SK-N-SH treated with all-trans-retinoic acid at 6 μM for 48 hours (cell line): ENCODE measurements around the gene GABBR2.
"Not testable (repeated sequence)": the region's sequence is repeated elsewhere in the genome, so short reads cannot be mapped to it uniquely, and the experiment has no call there.

Source experiments
- ATAC-seq: fragments of 200-7000 bp; cut with Tn5 transposase; 3 replicates; pipeline ENCODE4 v1.9.1; 2020; ENCODE audit warnings: mild to moderate bottlenecking, moderate library complexity
- ARNTL ChIP-seq: fragments of 450-650 bp; formaldehyde crosslinking; IDR thresholded peaks from 2 replicates; pipeline ENCODE4 v1.5.0; 2020; ENCODE audit warnings: low read depth, mild to moderate bottlenecking, moderate library complexity, borderline replicate concordance
- BACH2 ChIP-seq: fragments of 250-450 bp; sonication (Bioruptor Pico); IDR thresholded peaks from 2 replicates; pipeline ENCODE4 v1.9.0; 2021; ENCODE audit warnings: mild to moderate bottlenecking, borderline replicate concordance
- CREB5 ChIP-seq: fragments of 250-450 bp; sonication (Bioruptor Pico); IDR thresholded peaks from 2 replicates; pipeline ENCODE4 v1.5.1; 2020; ENCODE audit warnings: low read depth, mild to moderate bottlenecking, moderate library complexity
- CSDC2 ChIP-seq: fragments of 250-450 bp; sonication (Bioruptor Pico); IDR thresholded peaks from 2 replicates; pipeline ENCODE4 v1.5.0; 2020; ENCODE audit warnings: mild to moderate bottlenecking, moderate library complexity
- ISL1 ChIP-seq: fragments of 250-450 bp; sonication (Bioruptor Pico); IDR thresholded peaks from 2 replicates; pipeline ENCODE4 v2.1.2; 2022; ENCODE audit warnings: mild to moderate bottlenecking, moderate library complexity
- OSR1 ChIP-seq: fragments of 250-450 bp; sonication (Bioruptor Pico); IDR thresholded peaks from 2 replicates; pipeline ENCODE4 v1.8.0; 2022; ENCODE audit warnings: moderate library complexity, mild to moderate bottlenecking, inconsistent platforms
- PATZ1 ChIP-seq: fragments of 250-450 bp; sonication (Bioruptor Pico); IDR thresholded peaks from 2 replicates; pipeline ENCODE4 v1.8.0; 2020; ENCODE audit warnings: mild to moderate bottlenecking, moderate library complexity, borderline replicate concordance
- PPARA ChIP-seq: fragments of 250-450 bp; sonication (Bioruptor Pico); IDR thresholded peaks from 2 replicates; pipeline ENCODE4 v1.5.0; 2020; ENCODE audit warnings: mild to moderate bottlenecking, borderline replicate concordance
- RARB ChIP-seq: fragments of 250-450 bp; sonication (Bioruptor Pico); IDR thresholded peaks from 2 replicates; pipeline ENCODE4 v1.8.0; 2021; ENCODE audit warnings: mild to moderate bottlenecking, moderate library complexity
- SNAI2 ChIP-seq: fragments of 250-450 bp; sonication (Bioruptor Pico); IDR thresholded peaks from 2 replicates; pipeline ENCODE4 v1.5.0; 2020; ENCODE audit warnings: mild to moderate bottlenecking, moderate library complexity
- TCF4 ChIP-seq: fragments of 250-450 bp; sonication (Bioruptor Pico); IDR thresholded peaks from 2 replicates; pipeline ENCODE4 v1.8.0; 2021; ENCODE audit warnings: mild to moderate bottlenecking, moderate library complexity, borderline replicate concordance
- TOX ChIP-seq: fragments of 250-450 bp; sonication (Bioruptor Pico); IDR thresholded peaks from 2 replicates; pipeline ENCODE4 v1.8.0; 2021; ENCODE audit warnings: mild to moderate bottlenecking, moderate library complexity, borderline replicate concordance
- TSHZ2 ChIP-seq: fragments of 250-450 bp; sonication (Bioruptor Pico); IDR thresholded peaks from 2 replicates; pipeline ENCODE4 v1.5.0; 2020; ENCODE audit warnings: mild to moderate bottlenecking, moderate library complexity
- ZC3H10 ChIP-seq: fragments of 250-450 bp; sonication (Bioruptor Pico); IDR thresholded peaks from 2 replicates; pipeline ENCODE4 v1.5.1; 2021; ENCODE audit warnings: mild to moderate bottlenecking, moderate library complexity
- ZFP3 ChIP-seq: fragments of 250-450 bp; sonication (Bioruptor Pico); IDR thresholded peaks from 2 replicates; pipeline ENCODE4 v1.5.0; 2020; ENCODE audit warnings: mild to moderate bottlenecking, moderate library complexity
- ZFP30 ChIP-seq: fragments of 450-650 bp; formaldehyde crosslinking; IDR thresholded peaks from 2 replicates; pipeline ENCODE4 v1.5.0; 2022; ENCODE audit warnings: mild to moderate bottlenecking, moderate library complexity
- ZNF565 ChIP-seq: fragments of 450-650 bp; formaldehyde crosslinking; conservative IDR thresholded peaks from 2 replicates; pipeline ENCODE4 v1.5.0; 2020; ENCODE audit warnings: low read depth, mild to moderate bottlenecking, moderate library complexity
- ZNF8 ChIP-seq: fragments of 450-650 bp; formaldehyde crosslinking; IDR thresholded peaks from 2 replicates; pipeline ENCODE4 v1.5.0; 2020; ENCODE audit warnings: mild to moderate bottlenecking, moderate library complexity
- TF ChIP-seq, protein P1 (sequence below): fragments of 250-450 bp; sonication (Bioruptor Pico); IDR thresholded peaks from 2 replicates; pipeline ENCODE4 v1.8.0; 2021; ENCODE audit warnings: low read depth, mild to moderate bottlenecking, moderate library complexity, borderline replicate concordance

Gene GABBR2

DNA sequence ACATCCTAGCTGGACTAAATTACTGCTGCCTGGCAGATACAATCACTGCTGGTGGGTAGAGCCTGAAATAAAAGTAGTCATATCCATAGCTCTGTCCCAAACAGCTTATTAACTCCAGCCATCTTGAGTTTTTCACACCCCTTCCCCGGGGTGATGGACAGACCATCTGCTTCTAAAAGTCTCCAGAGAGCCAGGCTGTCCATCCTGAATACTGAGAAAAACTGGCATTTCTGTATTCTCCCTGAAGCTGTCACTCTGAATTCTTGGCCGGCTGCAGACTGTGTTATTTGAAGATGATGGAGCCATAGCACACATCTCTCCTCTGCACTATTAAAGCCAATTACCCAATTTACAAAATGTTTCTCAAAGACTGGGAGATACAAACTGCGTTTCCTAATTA lies 118.6 kb downstream of the GABBR2 start (continued):
- TF ChIP-seq, protein P1, sequence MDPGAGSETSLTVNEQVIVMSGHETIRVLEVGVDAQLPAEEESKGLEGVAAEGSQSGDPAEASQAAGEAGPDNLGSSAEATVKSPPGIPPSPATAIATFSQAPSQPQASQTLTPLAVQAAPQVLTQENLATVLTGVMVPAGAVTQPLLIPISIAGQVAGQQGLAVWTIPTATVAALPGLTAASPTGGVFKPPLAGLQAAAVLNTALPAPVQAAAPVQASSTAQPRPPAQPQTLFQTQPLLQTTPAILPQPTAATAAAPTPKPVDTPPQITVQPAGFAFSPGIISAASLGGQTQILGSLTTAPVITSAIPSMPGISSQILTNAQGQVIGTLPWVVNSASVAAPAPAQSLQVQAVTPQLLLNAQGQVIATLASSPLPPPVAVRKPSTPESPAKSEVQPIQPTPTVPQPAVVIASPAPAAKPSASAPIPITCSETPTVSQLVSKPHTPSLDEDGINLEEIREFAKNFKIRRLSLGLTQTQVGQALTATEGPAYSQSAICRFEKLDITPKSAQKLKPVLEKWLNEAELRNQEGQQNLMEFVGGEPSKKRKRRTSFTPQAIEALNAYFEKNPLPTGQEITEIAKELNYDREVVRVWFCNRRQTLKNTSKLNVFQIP: no peak

DNA sequence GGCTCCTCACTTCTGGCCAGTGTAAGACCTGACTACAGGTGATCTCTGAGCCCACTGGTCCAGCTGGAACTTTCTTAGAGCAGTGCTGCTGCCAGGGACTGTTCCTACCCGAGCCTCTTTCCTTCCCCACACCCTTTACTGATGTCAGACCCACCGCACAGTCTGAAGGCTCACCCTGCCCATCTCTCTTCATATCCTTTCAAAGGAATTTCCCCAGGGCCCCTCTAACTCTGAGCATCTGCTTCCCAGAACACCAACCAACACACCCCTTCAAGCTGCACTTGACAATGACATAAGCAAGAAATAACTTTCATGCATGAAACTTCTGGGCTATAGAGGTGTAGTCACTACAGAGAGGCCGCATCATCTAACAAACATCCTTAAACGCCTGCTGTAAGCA lies 119.6 kb downstream of the GABBR2 start:
- no peak for ATAC-seq
- TF ChIP-seq ZFP3 (CRISPR knock-in tag): no peak

DNA sequence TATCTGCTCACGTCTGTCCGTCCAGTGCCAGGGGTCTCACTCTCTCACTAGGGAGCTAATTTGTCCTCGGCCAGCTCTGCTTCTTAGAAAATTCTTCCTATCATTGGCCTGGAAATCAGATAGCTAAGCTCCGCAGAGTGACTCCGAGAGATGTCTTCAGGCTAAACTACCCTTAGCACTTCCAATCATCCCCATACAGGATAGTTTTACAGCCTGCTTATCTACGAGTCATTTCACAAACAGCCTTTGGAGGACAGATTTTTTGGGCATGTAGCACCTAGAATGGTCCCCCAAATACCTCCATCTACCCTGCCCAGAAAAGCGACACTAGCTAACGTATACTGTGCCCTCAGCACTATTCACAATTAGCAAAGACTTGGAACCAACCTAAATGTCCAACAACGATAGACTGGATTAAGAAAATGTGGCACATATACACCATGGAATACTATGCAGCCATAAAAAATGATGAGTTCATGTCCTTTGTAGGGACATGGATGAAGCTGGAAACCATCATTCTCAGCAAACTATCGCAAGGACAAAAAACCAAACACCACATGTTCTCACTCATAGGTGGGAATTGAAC lies 123.8 kb downstream of the GABBR2 start:
- not testable (repeated sequence) for ATAC-seq

- ATAC-seq: no peak
- no peak for TF ChIP-seq ZNF565 (CRISPR knock-in tag)
Observed at GRCh38 chr9:98584059-98584458, 124.7 kb downstream of the GABBR2 start.

DNA sequence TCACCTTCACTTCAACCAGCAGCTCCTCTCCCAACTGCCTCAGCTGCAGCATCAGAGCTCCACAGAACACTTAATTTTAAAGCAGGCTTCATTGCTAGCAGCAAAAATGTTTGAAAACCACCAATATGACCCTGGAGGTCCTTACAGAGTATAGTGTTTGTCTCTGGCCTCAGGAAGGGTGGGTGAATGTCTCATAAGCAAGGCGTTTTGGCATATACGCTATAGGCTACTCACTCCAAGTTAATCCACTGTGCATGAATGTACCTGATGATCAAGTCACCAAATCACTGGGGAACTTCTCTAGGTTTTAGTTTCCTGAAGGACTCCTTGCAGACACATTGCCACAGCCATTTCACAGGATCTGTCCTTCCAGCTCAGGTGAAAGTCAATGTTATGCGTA lies 125.3 kb downstream of the GABBR2 start:
- TF ChIP-seq RARB (no peak), ZC3H10 (CRISPR knock-in tag) (no peak), TSHZ2 (no peak), ZNF8 (CRISPR knock-in tag) (no peak), ISL1 (CRISPR knock-in tag) (no peak), CSDC2 (CRISPR knock-in tag) (no peak), OSR1 (no peak), ZFP30 (no peak), ZNF565 (CRISPR knock-in tag) (no peak), SNAI2 (CRISPR knock-in tag) (no peak), TCF4 (no peak), BACH2 (CRISPR knock-in tag) (no peak), PPARA (CRISPR knock-in tag) (no peak), PATZ1 (CRISPR knock-in tag) (no peak), CREB5 (CRISPR knock-in tag) (no peak)
- TF ChIP-seq, protein P1: no peak
- no peak for ATAC-seq

DNA sequence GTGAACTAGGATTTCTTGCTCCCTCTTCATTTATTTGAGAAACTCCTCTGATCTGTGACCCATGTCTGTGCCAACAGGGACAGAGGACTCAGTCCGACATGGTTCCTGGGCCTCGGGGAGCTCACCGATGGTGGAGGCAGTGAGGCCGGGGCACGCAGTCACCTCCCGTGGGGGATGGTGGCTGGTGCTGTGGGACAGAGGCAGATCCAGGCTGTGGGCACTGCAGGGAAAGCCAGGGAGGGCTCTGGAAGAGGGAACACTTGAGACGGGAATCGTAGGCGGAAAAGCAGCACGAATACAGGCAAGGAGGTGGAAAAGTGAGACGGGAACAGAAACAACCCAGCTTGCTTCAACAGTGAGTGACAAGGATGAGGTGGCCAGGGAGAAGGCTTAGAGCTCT lies 127.8 kb downstream of the GABBR2 start:
- TF ChIP-seq ARNTL: no peak
- TF ChIP-seq PPARA (CRISPR knock-in tag): no peak
- no peak for TF ChIP-seq BACH2 (CRISPR knock-in tag)
- TF ChIP-seq PATZ1 (CRISPR knock-in tag): no peak
- no peak for TF ChIP-seq TOX (CRISPR knock-in tag)
- no peak for TF ChIP-seq CREB5 (CRISPR knock-in tag)

More for the DNA sequence above, 127.8 kb downstream of the GABBR2 start:
- ATAC-seq: no peak
